Chondrocyte (in vitro differentiated cells): Measurements from ENCODE around the gene TMEM42. TPM values are rescaled to one million over a fixed set of nuclear protein-coding genes. Genes with fewer than 3 reads are reported as not detected.
A peak's percentile ranks its signal among the peaks of the same experiment; 100 is the strongest.

Experiments
- DNase-seq: peaks from one replicate; pipeline ENCODE4 v3.0.0; 2021; ENCODE audit warnings: mixed read lengths, low spot score
- H3K27ac Mint-ChIP-seq: one replicate; pipeline ENCODE4 v1.8.0; 2021; ENCODE audit warnings: mild to moderate bottlenecking, moderate library complexity, mixed read lengths; ENCODE audit not compliant: unreplicated experiment
- H3K27me3 Mint-ChIP-seq: 2 replicates; pipeline ENCODE4 v1.8.0; 2021; ENCODE audit warnings: low read depth, mixed read lengths
- H3K36me3 Mint-ChIP-seq: 2 replicates; pipeline ENCODE4 v1.8.0; 2021; ENCODE audit warnings: low read depth, mixed read lengths
- H3K4me1 Mint-ChIP-seq: 2 replicates; pipeline ENCODE4 v1.8.0; 2021; ENCODE audit warnings: low read depth, mild to moderate bottlenecking, mixed read lengths
- H3K4me3 Mint-ChIP-seq: one replicate; pipeline ENCODE4 v1.8.0; 2021; ENCODE audit warnings: mild to moderate bottlenecking, moderate library complexity, mixed read lengths; ENCODE audit not compliant: unreplicated experiment
- H3K9me3 Mint-ChIP-seq: 2 replicates; pipeline ENCODE4 v1.8.0; 2021; ENCODE audit warnings: low read depth, mixed read lengths
- total RNA-seq: library from RNA; stranded (reverse); gene quantifications from 3 replicates; pipeline ENCODE4 v1.2.1, GENCODE V29; 2021
- TF ChIP-seq, protein P1 (sequence below): fragments of 200-600 bp; sonication (generic); IDR thresholded peaks from 2 replicates; pipeline ENCODE4 v1.5.0; 2021; ENCODE audit warnings: antibody characterized with exemption, mild to moderate bottlenecking, moderate library complexity

TMEM42 gene
- total RNA-seq, 1 donor from 2014 or later, result 14.6 TPM

- no peak overlapping the region for H3K4me3 Mint-ChIP-seq
- TF ChIP-seq, protein P1, sequence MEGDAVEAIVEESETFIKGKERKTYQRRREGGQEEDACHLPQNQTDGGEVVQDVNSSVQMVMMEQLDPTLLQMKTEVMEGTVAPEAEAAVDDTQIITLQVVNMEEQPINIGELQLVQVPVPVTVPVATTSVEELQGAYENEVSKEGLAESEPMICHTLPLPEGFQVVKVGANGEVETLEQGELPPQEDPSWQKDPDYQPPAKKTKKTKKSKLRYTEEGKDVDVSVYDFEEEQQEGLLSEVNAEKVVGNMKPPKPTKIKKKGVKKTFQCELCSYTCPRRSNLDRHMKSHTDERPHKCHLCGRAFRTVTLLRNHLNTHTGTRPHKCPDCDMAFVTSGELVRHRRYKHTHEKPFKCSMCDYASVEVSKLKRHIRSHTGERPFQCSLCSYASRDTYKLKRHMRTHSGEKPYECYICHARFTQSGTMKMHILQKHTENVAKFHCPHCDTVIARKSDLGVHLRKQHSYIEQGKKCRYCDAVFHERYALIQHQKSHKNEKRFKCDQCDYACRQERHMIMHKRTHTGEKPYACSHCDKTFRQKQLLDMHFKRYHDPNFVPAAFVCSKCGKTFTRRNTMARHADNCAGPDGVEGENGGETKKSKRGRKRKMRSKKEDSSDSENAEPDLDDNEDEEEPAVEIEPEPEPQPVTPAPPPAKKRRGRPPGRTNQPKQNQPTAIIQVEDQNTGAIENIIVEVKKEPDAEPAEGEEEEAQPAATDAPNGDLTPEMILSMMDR, result no peak
- H3K27me3 Mint-ChIP-seq, result no peaks in the 10 kb centered on the region
- peaks cover 29% of the 10 kb centered on the region for H3K4me1 Mint-ChIP-seq
- peak overlapping the region; percentile 82 for H3K27ac Mint-ChIP-seq
- no peaks in the 10 kb centered on the region for H3K36me3 Mint-ChIP-seq
- DNase-seq, result no peak
- no peaks in the 10 kb centered on the region for H3K9me3 Mint-ChIP-seq
Measured at GRCh38 chr3:44892689-44893088, 31.0 kb downstream of the TMEM42 start.

DNA sequence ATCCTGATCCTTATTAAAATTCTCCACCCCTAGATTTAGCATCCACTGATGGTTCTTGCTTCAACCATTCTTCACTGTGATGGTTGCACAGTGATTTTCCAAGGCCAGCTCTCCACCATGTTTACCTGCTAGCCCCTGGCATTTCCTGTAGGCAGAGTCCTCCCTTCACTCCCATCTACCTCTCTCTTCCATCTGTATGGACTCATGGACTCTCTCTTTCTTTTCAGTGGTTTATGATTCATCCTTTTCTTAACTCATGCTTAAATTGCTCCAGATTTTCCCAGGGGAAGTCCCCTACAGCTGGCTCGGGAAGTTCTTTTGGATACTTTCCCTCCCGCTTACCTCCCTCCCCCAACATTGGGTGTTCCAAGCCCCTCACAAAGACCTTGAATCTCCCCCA lies 31.4 kb downstream of the TMEM42 start:
- peaks cover 29% of the 10 kb centered on the region for H3K4me1 Mint-ChIP-seq
- no peaks in the 10 kb centered on the region for H3K9me3 Mint-ChIP-seq
- peak overlapping the region; percentile 82 for H3K27ac Mint-ChIP-seq
- no peaks in the 10 kb centered on the region for H3K36me3 Mint-ChIP-seq
- TF ChIP-seq, protein P1, result no peak
- DNase-seq, result no peak
- no peak overlapping the region for H3K4me3 Mint-ChIP-seq
- H3K27me3 Mint-ChIP-seq, result no peaks in the 10 kb centered on the region

DNA sequence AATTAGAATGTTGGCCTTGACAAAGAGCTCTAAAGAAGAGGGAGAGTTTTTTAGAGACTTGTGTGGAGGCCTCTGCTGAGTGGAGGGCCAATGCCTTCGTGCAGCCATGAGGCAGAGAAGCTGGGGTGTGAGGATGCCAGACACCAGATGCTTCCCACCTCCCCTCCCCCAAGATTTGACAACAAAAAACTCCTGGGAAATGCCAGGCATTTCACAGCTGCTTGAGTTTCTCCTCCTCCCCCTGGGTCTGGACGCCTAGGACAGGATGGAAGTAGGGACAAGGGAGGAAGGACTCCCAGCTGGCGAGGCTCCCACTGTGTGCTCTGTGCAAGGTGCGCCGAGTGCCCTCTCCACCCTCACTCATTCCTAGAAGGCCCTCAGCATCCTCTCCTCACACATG lies 32.8 kb downstream of the TMEM42 start:
- no peaks in the 10 kb centered on the region for H3K36me3 Mint-ChIP-seq
- no peak overlapping the region for H3K27ac Mint-ChIP-seq
- no peaks in the 10 kb centered on the region for H3K9me3 Mint-ChIP-seq
- H3K4me1 Mint-ChIP-seq, result peaks cover 29% of the 10 kb centered on the region
- TF ChIP-seq, protein P1, result no peak
- no peaks in the 10 kb centered on the region for H3K27me3 Mint-ChIP-seq
- H3K4me3 Mint-ChIP-seq, result no peak overlapping the region
- no peak for DNase-seq

- Mint-ChIP-seq H3K9me3 (no peaks in the 10 kb centered on the region), H3K4me1 (peaks cover 37% of the 10 kb centered on the region), H3K36me3 (no peaks in the 10 kb centered on the region), H3K27me3 (no peaks in the 10 kb centered on the region), H3K4me3 (no peak overlapping the region), H3K27ac (no peak overlapping the region)
- DNase-seq, result no peak
- TF ChIP-seq, protein P1, result no peak
Measured at GRCh38 chr3:44896440-44896839, 34.7 kb downstream of the TMEM42 start.

DNA sequence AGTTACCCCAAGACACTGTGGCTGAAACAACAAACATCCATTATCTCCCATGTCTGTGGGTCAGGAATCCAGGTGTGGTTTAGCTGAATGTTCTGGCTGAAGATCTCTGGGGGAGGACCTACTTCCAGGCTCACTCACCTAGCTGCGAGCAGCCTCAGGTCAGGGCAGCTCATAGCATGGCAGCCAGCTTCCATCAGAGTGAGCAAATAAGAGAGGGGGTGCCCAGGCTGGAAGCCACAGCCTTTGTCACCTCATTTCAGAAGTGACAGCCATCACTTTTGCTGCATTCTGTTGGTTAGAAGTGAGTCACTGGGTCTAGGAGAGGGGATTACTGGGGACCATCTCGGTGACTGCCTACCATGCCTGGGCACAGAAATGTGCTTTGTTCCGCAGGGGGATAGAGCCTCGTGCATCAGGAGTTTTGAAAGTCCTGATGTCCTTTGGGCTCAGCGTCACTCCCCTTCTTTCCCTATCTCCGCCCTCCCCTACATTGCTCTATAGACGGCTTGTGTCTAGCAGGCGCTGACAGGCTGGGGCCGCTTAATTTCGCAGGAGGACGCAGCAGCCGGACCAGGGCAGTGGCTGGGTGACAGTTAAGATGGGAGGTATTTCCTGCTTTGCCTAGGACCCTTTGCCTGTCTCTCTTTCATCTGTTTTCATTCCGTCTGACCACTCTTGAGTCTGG lies 38.1 kb downstream of the TMEM42 start:
- Mint-ChIP-seq H3K9me3 (no peaks in the 10 kb centered on the region), H3K4me1 (peaks cover 19% of the 10 kb centered on the region), H3K27ac (no peak overlapping the region), H3K4me3 (no peak overlapping the region), H3K27me3 (no peaks in the 10 kb centered on the region), H3K36me3 (no peaks in the 10 kb centered on the region)
- TF ChIP-seq, protein P1, result no peak
- DNase-seq, result no peak
